HG03097 (cell line): ENCODE measurements around the gene OGDHL.
"Not testable (repeated sequence)": the region's sequence is repeated elsewhere in the genome, so short reads cannot be mapped to it uniquely, and the experiment has no call there.

Experiments used
- ATAC-seq: cut with Tn5 transposase; IDR thresholded peaks from one replicate; pipeline ENCODE4 v1.9.1; 2021; ENCODE audit not compliant: unreplicated experiment, low FRiP score

OGDHL gene

GRCh38 chr10:49741108-49741995 lies 20.8 kb downstream of the OGDHL start:
- ATAC-seq = no peak

- no peak for ATAC-seq
These were observed 21.6 kb downstream of the OGDHL start for GRCh38 chr10:49740346-49741107.

GRCh38 chr10:49739426-49739825 lies 22.7 kb downstream of the OGDHL start:
- ATAC-seq = no peak

GRCh38 chr10:49738616-49739360 lies 23.3 kb downstream of the OGDHL start:
- no peak for ATAC-seq

- ATAC-seq = no peak
These were observed 24.5 kb downstream of the OGDHL start for GRCh38 chr10:49737474-49738201.

GRCh38 chr10:49736564-49737113 lies 25.5 kb downstream of the OGDHL start:
- no peak for ATAC-seq

GRCh38 chr10:49735848-49736563 lies 26.1 kb downstream of the OGDHL start:
- ATAC-seq = no peak

GRCh38 chr10:49735161-49735560 lies 27.0 kb downstream of the OGDHL start:
- no peak for ATAC-seq

GRCh38 chr10:49734676-49735075 lies 27.4 kb downstream of the OGDHL start:
- no peak for ATAC-seq

- ATAC-seq = no peak
These were observed 28.3 kb downstream of the OGDHL start for GRCh38 chr10:49733866-49734265.

- ATAC-seq = no peak
These were observed 35.5 kb downstream of the OGDHL start for GRCh38 chr10:49726593-49726992.

GRCh38 chr10:49715157-49715556 lies 47.0 kb downstream of the OGDHL start:
- ATAC-seq = not testable (repeated sequence)

- no peak for ATAC-seq
These were observed 48.9 kb downstream of the OGDHL start for GRCh38 chr10:49713266-49713665.

GRCh38 chr10:49711481-49711880 lies 50.6 kb downstream of the OGDHL start:
- ATAC-seq = no peak

- ATAC-seq = no peak
These were observed 51.2 kb downstream of the OGDHL start for GRCh38 chr10:49710966-49711365.

- no peak for ATAC-seq
These were observed 52.2 kb downstream of the OGDHL start for GRCh38 chr10:49709934-49710333.

GRCh38 chr10:49707585-49707984 lies 54.5 kb downstream of the OGDHL start:
- ATAC-seq = no peak

- no peak for ATAC-seq
These were observed 61.1 kb downstream of the OGDHL start for GRCh38 chr10:49700997-49701396.

GRCh38 chr10:49700211-49700610 lies 61.9 kb downstream of the OGDHL start:
- no peak for ATAC-seq
